GM10266 (cell line): ENCODE results near the gene RDH5.

Experiments
- DNase-seq: peaks from one replicate; pipeline ENCODE4 v3.0.0; 2012; ENCODE audit errors: extremely low spot score
- CTCF ChIP-seq: IDR thresholded peaks from 2 replicates; pipeline ENCODE4 v1.5.1; 2012; ENCODE audit warnings: mild to moderate bottlenecking, low read depth; ENCODE audit not compliant: control insufficient read depth, insufficient read depth; ENCODE audit errors: missing control alignments

Gene RDH5

GRCh38 chr12:55765736-55766290 is 45.6 kb downstream of the RDH5 start:
- DNase-seq = no peak
- no peak for TF ChIP-seq CTCF

- DNase-seq = no peak
- no peak for TF ChIP-seq CTCF
These were observed 47.0 kb downstream of the RDH5 start for GRCh38 chr12:55767156-55767555.

- no peak for DNase-seq
- TF ChIP-seq CTCF = no peak
These were observed 51.5 kb downstream of the RDH5 start for GRCh38 chr12:55771736-55772135.
